LNCaP clone FGC (cell line): Measurements from ENCODE around the gene CNRIP1.
"Not testable (repeated sequence)": the region's sequence is repeated elsewhere in the genome, so short reads cannot be mapped to it uniquely, and the experiment has no call there.

ENCODE experiments used
- DNase-seq: peaks from one replicate; pipeline ENCODE4 v3.0.0-alpha.2; 2011; ENCODE audit warnings: low read depth
- H3K4me3 ChIP-seq: 2 replicates; pipeline ENCODE4 v1.5.1; 2011; ENCODE audit warnings: mild to moderate bottlenecking, low read depth, low read length, control low read depth
- CTCF ChIP-seq: IDR thresholded peaks from 2 replicates; pipeline ENCODE4 v1.5.1; 2012; ENCODE audit warnings: mild to moderate bottlenecking; ENCODE audit not compliant: control insufficient read depth, insufficient read depth; ENCODE audit errors: extremely low read depth

The CNRIP1 gene

GRCh38 chr2:68309426-68309825 is 10.3 kb downstream of the CNRIP1 start:
- H3K4me3 ChIP-seq: no peak overlapping the region
- no peak for TF ChIP-seq CTCF
- no peak for DNase-seq

- not testable (repeated sequence) for H3K4me3 ChIP-seq, DNase-seq
These were observed 15.9 kb downstream of the CNRIP1 start for GRCh38 chr2:68303902-68304272.

- TF ChIP-seq CTCF: no peak
- H3K4me3 ChIP-seq: no peak overlapping the region
- no peak for DNase-seq
These were observed 16.5 kb downstream of the CNRIP1 start for GRCh38 chr2:68303033-68303901.

GRCh38 chr2:68302281-68302875 is 17.4 kb downstream of the CNRIP1 start:
- DNase-seq: no peak
- no peak overlapping the region for H3K4me3 ChIP-seq
- no peak for TF ChIP-seq CTCF

- no peak for DNase-seq
- no peak for TF ChIP-seq CTCF
These were observed 24.2 kb downstream of the CNRIP1 start for GRCh38 chr2:68295516-68295915.

GRCh38 chr2:68294913-68295312 is 24.8 kb downstream of the CNRIP1 start:
- no peak overlapping the region for H3K4me3 ChIP-seq
- no peak for DNase-seq
- TF ChIP-seq CTCF: no peak

More at GRCh38 chr2:68295516-68295915, 24.2 kb downstream of the CNRIP1 start:
- H3K4me3 ChIP-seq: no peak overlapping the region

- no peak overlapping the region for H3K4me3 ChIP-seq
- TF ChIP-seq CTCF: no peak
- DNase-seq: no peak
These were observed 25.6 kb downstream of the CNRIP1 start for GRCh38 chr2:68294187-68294586.
